Measurements from ENCODE around the gene CHTF18. TPM values are rescaled to one million over a fixed set of nuclear protein-coding genes. Genes with fewer than 3 reads are reported as not detected.

CHTF18 gene
- total RNA-seq, 1 donor from 2014 or later, result 97.4 TPM

DNA sequence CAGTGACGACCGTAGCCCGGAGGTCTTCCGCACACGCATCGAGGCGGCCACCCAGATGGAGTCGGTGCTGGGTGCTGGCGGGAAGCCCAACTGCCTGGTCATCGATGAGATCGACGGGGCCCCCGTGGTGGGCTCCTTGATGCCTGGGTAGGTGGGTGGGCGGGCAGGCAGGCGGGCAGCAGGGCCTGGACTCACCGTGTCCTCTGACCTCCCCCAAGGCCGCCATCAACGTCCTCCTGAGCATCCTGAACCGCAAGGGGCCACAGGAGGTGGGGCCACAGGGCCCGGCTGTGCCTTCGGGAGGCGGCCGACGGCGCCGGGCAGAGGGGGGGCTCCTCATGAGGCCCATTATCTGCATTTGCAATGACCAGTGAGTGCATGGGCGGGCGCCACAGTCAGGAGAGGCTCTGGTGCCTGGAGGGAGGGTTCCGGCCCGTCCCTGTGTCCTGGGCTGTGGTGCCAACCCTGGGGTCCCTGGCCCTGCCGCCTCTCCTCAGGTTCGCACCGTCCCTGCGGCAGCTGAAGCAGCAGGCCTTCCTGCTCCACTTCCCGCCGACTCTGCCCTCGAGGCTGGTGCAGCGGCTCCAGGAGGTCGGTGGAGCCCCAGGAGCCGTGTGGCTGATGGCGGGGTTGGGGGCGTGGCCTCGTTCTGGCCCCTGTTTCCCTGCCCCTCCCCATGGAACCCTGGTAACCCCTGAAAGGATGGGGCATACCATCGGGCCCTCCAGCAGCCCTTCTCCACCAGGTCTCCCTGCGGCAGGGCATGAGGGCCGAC lies 4.0 kb downstream of the CHTF18 start:
- intact Hi-C loops (cut with micrococcal nuclease), result no loop called here

DNA sequence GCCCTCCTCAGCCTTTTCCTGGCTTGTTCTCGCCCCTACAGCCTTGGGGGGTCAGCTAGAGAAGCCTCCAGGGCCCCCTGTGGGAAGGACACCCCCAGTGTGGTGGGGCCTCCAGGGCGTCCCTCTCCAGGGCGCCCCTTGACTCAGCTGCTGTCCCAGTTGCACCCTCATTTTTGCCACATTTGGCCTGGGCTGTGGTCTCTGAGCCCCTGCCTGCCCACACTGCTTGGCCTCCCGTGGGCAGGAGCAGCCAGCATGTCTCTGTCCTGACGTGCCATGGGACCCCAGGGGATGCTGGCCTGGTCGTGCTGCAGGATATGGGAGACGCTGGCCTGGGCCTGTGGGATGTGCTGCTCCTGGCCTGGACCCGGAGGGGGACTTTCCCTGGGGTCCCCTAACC lies 5.0 kb downstream of the CHTF18 start:
- intact Hi-C loops (cut with micrococcal nuclease), result no loop called here

DNA sequence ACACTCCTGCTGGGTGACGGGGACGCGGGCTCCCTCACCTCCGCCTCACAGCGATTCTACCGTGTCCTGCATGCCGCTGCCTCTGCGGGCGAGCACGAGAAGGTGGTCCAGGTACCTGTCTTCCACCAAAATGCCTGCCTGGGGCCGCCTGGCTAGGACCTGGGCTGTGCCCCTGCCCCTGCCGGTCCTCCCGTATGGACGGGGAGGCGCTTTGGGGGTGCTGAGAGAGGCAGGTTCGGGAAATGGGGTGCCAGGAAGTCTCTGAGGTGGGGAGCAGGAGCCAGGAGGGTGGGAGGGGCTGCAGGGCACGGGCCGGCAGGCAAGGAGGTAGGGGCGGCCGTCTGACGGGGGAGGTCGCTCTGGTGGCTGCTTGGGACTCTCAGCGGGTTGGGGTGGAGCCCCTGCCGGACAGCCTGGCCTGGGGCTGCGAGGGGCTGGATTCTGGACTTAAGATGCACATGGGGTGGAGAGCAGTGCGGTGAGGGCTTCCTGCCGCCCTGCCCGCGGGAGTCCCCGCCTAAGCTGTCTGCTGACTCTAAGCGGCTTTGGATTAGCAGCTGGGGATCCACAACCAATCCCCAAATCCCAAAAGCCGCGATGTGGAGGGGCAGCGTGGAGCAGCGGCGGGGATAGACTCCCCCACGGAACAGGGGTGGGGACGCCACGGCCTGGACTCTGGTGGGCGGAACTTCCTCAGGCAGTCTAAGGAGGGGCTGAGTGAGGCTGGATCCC lies 5.8 kb downstream of the CHTF18 start:
- intact Hi-C loops (cut with micrococcal nuclease), result no loop called here

DNA sequence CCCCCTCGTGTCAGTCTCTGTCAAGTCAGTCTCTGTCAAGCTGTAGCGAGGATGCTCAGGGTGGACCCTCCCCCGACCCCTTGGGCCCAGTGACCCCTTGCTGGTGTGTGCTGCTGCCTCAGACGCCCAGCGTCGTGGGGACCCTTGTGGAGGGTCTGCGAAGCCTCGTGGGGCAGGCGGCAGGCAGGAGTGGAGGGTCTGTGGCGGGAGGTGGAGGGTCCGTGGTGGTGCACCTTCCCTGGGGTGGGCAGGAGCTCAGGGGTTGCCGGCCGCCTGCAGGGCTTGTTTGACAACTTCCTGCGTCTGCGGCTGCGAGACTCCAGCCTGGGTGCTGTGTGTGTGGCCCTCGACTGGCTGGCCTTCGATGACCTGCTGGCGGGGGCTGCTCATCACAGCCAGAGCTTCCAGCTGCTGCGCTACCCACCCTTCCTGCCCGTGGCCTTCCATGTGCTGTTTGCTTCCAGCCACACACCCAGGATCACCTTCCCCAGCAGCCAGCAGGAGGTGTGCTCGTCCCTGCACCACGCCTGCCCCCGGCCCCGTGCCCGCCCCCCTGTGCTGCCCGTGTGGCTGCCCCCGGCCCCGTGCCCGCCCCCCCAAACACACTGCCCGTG lies 6.5 kb downstream of the CHTF18 start:
- intact Hi-C loops (cut with micrococcal nuclease), result no loop called here

DNA sequence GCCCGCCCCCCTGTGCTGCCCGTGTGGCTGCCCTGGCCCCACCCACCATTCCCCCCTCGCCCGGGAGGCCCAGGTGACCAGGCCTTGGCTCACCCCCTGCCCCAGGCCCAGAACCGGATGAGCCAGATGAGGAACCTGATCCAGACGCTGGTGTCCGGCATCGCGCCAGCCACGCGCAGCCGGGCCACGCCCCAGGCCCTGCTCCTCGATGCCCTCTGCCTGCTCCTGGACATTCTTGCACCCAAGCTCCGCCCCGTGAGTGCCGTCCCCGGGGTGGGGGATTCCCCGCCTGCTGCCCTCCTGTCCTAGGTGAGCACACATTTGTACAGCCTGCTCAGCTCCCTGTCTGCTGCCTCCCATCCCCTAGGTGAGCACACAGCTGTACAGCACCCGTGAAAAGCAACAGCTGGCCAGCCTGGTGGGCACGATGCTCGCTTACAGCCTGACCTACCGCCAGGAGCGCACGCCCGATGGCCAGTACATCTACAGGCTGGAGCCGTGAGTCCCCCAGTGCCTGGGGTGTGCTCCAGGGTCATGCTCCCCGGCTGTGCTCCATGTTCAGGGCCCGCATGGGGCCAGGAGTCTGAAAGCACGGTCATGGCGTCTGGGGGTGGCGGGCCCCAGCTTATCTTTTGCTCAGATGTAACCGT lies 7.3 kb downstream of the CHTF18 start:
- intact Hi-C loops (cut with micrococcal nuclease), result no loop called here

DNA sequence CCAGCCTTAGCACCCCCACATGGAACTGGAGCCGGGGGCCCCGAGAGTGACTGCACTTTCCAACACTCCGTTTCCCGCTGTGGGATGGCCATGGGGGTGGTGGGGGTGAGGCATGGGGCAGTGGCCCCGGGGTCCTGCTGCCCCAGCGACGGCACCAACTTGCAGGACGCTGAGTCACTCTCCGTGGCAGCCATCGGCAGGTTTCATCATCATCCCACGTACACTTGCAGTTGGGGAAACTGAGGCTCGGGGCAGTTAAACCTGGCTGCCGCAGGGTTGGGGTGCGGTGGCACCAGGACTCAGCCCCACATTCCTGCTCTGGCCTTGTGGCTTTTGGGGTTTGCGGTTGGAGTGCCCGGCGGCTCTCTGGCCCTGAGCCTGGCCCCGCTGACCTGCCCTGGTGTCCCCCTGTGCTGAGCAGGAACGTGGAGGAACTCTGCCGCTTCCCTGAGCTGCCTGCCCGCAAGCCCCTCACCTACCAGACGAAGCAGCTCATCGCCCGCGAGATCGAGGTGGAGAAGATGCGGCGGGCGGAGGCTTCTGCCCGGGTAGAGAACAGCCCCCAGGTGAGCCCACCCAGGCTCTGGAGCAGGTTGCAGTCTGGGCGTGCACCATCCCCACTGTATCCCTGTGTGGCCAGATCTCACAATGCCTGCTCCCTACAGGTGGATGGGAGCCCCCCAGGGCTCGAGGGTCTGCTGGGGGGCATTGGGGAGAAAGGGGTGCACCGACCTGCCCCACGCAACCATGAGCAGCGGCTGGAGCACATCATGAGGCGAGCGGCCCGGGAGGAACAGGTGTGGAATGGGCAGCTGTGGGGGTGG lies 8.1 kb downstream of the CHTF18 start:
- intact Hi-C loops (cut with micrococcal nuclease), result no loop called here

DNA sequence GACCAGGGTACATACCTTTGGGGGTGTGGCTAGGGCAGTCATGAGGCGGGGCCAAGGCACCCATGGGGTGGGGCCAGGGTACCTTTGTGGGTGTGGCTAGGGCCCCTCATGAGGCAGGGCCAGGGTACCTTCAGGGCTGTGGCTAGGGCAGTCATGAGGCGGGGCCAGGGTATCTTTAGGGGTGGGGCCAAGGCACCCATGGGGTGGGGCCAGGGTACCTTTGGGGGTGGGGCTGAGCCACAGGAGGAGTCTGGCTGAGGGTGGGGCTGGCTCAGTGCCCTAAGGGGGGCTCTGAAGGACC lies 8.7 kb downstream of the CHTF18 start:
- intact Hi-C loops (cut with micrococcal nuclease), result no loop called here

DNA sequence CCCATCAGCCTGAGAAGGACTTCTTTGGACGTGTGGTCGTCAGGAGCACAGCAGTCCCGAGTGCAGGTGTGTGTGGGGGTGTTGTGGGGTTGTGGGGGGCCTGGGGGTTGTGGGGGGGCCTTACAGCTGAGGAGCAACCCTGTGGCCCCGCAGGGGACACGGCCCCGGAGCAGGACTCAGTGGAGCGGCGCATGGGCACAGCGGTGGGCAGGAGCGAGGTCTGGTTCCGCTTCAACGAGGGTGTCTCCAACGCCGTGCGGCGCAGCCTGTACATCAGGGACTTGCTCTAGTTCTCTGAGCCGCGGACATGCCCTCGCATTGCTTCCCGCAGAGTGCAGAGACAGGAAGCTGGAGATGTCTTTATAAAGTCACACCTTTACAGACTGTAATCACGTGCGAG lies 9.3 kb downstream of the CHTF18 start:
- intact Hi-C loops (cut with micrococcal nuclease), result no loop called here

DNA sequence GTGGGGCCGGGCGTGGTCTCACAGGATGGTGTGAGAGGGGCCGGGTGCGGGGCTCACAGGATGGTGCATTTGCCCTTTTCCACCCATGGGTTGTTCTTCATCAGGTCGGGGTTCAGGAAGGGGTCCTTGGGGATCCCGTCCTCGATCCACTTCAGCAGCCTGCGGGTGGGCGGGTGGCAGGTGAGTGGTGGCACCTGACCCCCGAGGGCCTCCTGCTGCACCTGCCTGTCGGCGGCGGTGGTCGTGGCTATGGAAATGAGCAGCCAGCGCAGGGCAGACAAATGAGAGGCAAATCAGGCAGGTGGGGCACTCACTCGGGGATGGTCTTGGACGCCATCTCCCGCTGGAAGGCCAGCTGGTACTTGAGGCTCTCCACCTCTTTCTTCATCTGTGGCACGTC lies 10.2 kb downstream of the CHTF18 start:
- intact Hi-C loops (cut with micrococcal nuclease), result no loop called here

DNA sequence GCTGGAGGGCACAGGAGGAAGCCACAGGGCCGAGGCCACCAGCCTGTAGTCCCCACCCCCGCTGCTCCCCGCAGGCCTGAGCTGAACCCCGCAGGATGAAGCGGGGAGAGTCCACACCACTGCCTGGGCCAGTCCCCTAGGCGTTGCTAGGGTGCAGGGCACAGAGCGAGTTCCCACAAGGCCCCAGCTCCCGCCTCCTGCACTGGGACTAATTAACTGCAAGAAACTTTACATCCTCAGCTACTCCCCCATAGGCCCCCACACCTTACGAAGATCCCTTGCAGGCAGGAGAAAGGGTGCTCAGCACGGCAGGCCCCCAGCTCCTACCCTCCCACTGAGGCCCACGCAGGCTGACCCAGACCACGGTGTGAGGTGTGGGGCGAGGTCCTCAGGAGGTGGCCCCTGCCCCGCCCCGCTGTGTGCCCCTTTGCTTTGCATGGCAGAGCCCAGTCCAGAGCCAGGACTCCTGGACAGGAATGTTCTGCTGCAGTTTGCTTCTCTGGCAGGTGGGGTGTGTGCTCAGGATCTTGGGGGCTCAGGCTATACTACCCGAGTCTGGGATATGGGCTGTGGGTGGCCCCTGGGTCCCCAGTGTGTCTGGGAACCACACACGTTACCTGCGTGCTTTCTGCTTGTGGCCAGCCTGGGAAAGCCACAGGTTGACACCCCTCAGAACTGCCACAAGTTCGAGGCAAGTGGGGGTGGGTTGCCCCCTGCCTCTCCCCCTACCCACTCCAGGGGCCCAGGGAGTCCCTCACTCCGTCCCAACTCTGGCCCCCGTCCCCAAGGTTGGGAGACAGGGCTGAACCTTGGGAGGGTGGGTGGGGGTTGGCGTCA lies 10.9 kb downstream of the CHTF18 start:
- intact Hi-C loops (cut with micrococcal nuclease), result no loop called here

DNA sequence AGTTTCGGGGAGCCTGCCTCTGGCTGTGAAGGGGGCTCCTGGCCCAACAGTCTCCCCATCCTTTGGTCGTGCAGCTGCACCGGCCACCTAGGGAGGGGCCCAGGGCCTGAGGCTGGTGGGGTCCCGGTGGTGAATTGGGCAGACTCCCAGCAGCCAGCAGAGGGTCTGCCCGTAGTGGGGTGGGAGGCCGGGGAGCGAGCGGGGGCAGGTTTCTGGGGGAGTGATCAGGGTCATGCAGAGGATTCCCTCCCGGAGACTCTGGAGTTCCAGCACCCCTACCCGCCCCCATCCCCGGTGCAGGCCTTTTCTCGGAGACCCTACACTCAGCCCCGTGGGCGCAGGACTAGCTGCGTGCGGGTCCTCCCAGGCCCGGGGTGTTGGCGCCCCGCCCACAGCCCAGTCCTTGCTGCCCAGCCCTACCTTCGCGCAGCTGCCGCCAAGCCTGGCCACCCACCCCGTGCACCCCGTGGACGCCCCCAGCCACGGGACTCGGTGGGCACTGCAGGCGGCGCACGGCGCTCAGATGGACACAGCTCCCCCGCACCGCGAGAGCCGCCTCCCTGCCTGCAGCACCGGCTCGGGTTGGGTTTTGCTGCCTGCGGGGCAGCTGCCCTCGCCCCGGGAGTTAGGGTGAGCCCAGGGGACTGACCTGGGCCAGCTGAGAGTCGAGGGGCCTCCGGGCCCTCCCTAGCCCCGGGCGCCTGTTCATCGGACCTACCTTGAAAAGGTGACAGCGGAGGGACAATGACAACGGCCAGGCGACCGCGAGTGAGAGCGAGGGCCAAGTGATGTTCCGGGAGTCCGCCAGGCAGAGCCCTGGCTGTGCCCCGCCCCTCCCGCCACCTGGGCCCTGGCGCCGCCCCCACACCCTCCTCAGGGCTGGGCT lies 11.8 kb downstream of the CHTF18 start, which contains the start of gene GNG13:
Gene GNG13, minus strand, starts transcription at position 787 of the 886 bp plus-strand sequence. CDS start 1,657 bp downstream, outside the sequence.
- intact Hi-C loops (cut with micrococcal nuclease), result no loop called here

DNA sequence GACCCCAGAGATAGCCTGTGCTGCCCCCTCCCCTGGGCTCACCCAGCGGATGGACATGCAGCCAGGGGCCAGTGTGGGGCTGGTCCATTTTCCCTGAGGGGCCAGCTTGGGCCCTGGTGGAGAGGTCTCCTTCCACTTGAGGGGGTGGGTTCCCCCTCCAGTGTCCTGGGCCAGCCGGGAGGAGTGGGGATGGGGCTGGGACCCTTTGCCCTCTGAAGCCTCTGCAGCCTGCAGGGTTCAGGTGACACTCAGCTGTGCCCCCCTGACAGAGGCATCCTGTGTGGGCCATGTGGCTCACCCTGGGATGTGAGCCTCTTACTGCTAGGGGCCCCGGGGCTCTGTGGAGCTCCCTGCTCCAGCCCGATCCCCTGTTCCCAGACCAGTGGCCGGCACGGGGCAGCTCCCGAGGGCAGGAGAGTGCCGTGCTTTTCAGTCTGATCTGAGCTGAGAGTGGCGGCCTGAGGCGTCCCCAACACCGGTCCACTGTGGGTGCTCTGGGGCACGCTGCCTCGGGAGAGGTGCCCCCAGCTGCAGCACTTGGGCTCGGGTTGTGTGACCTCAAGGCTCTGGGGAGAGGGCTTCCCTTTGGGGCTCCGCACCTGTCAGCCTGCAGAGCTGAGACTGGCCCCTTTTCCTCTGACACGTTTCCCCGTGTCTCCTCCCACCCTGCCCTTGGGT lies 12.6 kb downstream of the CHTF18 start:
- intact Hi-C loops (cut with micrococcal nuclease), result no loop called here

DNA sequence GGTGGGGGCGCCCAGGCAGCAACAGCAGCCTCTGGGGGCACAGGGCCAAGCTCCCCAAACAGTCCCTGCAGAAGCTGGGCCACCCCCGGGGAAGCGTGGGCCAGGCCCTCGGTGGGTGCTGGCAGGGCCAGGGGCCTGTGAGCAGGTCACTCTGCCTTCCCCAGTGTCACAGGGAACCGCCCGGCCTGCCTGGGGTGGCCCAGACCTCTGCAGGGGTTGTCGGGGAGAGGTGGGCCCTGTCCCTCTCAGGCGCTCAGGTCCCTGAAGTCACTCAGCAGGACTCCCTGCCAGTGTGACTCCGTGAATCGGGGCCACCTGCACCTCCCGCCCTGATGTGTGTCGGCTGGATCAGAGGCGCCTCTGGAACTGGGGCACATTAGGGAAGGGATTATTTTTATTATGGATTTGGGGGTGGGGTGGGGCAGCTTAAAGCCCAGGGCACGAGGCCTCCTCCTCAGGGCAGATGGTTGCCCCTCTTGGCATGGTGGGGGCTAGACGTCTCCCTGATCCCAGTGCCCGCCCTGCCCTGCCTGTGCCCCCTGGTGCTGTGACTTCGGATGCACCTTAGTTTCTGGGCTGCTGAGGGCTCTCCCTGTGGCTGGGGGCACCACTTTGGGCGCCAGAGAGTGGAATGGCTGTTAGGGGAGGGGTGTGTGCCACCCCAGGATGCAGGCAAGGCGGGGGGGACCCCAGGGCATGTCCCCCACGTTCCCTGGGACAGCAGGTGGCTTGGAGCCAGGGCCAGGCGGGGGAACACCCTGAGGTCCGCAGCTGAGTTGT lies 13.4 kb downstream of the CHTF18 start:
- intact Hi-C loops (cut with micrococcal nuclease), result no loop called here

DNA sequence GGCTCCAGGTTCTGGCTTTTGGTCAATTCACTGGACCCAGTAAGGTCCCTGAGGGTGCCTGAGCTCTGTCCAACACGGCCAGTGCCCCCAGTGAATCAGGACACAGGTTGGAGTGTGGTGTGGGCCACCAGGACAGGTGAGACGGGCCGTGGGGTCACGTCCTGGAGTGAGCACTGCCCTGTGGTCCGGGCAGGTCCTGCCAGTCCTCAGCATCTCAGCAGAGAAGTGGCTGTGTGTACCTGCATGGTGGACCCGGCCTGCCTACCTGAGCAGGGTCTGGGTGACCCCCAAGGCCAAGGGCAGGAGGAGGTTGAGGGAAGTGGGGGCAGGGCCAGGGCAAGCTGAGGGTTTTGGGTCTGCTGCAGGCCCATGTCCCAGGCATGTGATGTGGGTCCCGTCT lies 14.0 kb downstream of the CHTF18 start:
- intact Hi-C loops (cut with micrococcal nuclease), result no loop called here

DNA sequence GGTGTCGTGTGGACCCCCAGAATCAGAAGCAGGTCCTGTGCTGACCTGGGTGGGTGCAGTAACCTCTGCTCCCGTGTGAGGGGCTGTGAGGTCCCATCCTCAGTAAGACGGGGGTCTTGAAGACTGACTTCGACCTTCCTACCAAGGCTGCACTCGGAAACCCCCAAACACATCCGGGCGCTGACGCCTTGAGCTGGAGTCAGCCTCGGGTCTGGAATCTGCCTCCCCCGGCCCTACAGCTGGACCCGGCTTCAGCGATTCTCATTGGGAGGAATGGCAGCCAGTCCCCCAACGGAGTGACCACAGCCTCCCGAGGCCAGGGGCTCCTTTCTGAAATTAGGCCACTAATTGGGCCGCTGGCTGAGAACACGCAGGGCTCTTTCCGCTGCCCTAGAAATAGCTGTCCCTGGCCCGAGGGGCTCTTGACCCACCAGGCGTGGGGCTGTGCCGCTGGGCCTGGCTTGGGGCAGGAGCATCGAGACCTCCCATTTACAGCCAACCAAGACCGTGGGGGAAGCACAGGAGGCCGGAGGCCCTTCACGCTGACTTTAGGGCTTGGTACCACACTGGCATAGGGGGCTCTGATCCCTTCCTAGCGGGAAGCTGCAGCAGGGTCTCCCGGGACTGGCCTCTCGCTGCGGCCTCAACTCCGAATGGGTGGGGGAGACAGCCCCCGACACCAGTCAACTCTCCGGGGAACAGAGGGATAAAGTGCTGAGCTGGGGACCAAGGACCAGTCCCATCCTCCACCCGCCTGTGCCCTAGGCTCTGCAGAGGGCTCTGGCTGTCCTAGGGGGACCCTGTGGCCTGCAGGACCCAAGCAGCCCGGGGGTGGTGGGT lies 14.7 kb downstream of the CHTF18 start:
- intact Hi-C loops (cut with micrococcal nuclease), result no loop called here

DNA sequence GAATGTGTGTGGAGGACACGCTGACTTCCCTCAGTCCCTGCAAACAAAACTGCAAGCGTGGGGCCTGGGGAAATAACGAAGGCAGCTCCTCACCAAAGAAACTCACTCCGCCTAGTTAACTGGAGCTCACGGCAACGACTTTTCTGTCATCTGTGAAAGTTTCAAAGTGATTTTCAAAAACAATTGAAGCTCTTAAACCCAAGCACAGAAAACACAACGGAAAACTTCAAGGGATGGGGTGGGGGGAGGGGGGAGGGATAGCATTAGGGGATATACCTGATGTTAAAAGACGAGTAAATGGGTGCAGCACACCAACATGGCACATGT lies 15.3 kb downstream of the CHTF18 start:
- intact Hi-C loops (cut with micrococcal nuclease), result no loop called here
